ENCODE results near the gene PPP1R3A. TPM values are rescaled to one million over a fixed set of nuclear protein-coding genes. Genes with fewer than 3 reads are reported as not detected.

Gene PPP1R3A
- total RNA-seq (2022) (not detected in 2 replicates), Bru-seq, nascent RNA (not detected), BruChase-seq, experiment 1, labeled RNA remaining after a 6-hour chase (not detected), BruChase-seq, experiment 2, labeled RNA remaining after a 2-hour chase (not detected)
- long read RNA-seq = 0 reads

GRCh38 chr7:113918946-113919345 is at the start of gene PPP1R3A:
Gene PPP1R3A (minus strand): TSS chr7:113919009. CDS start chr7:113918996, 13 bp downstream.
- BruUV-seq (replicated peaks) = no TSS peak
- CTCF ChIA-PET = no interaction called here
- Mint-ChIP-seq H3K27ac (ENCODE audit: unreplicated experiment) (no peak within 1 kb of the TSS), H3K4me1 (ENCODE audit: low read depth, unreplicated experiment) (no peaks in the 10 kb centered on the region), H3K9me3 (ENCODE audit: low read depth, unreplicated experiment) (no peaks in the 10 kb centered on the region), H3K36me3 (ENCODE audit: insufficient read depth, unreplicated experiment) (no peaks in the 10 kb centered on the region), H3K27me3 (ENCODE audit: unreplicated experiment) (no peaks in the 10 kb centered on the region), H3K4me3 (ENCODE audit: low read depth, unreplicated experiment) (no peak within 1 kb of the TSS)
- no peak for TF ChIP-seq CTCF (IDR thresholded peaks at IDR 0.05; ENCODE audit: unreplicated experiment)
- intact Hi-C loops (cut with micrococcal nuclease; ENCODE audit: unreplicated experiment) = no loop called here
- no peak for DNase-seq

GRCh38 chr7:113963356-113963755 is 44.5 kb upstream of the PPP1R3A start:
- no peak overlapping the region for H3K27ac Mint-ChIP-seq (ENCODE audit: unreplicated experiment)
- H3K9me3 Mint-ChIP-seq (ENCODE audit: low read depth, unreplicated experiment) = peaks cover 7% of the 10 kb centered on the region
- no peak for TF ChIP-seq CTCF (IDR thresholded peaks at IDR 0.05; ENCODE audit: unreplicated experiment)
- H3K36me3 Mint-ChIP-seq (ENCODE audit: insufficient read depth, unreplicated experiment) = no peaks in the 10 kb centered on the region
- CTCF ChIA-PET = no interaction called here
- intact Hi-C loops (cut with micrococcal nuclease; ENCODE audit: unreplicated experiment) = no loop called here
- no peak for DNase-seq
- BruUV-seq (replicated peaks) = no TSS peak
- H3K4me1 Mint-ChIP-seq (ENCODE audit: low read depth, unreplicated experiment) = no peaks in the 10 kb centered on the region
- H3K4me3 Mint-ChIP-seq (ENCODE audit: low read depth, unreplicated experiment) = no peak overlapping the region
- no peaks in the 10 kb centered on the region for H3K27me3 Mint-ChIP-seq (ENCODE audit: unreplicated experiment)

GRCh38 chr7:113959910-113960309 is 41.1 kb upstream of the PPP1R3A start:
- intact Hi-C loops (cut with micrococcal nuclease; ENCODE audit: unreplicated experiment) = no loop called here
- no peak overlapping the region for H3K4me3 Mint-ChIP-seq (ENCODE audit: low read depth, unreplicated experiment)
- no peak for DNase-seq
- BruUV-seq (replicated peaks) = no TSS peak
- no peak overlapping the region for H3K27ac Mint-ChIP-seq (ENCODE audit: unreplicated experiment)
- no peaks in the 10 kb centered on the region for H3K4me1 Mint-ChIP-seq (ENCODE audit: low read depth, unreplicated experiment)
- CTCF ChIA-PET = no interaction called here
- peaks cover 7% of the 10 kb centered on the region for H3K9me3 Mint-ChIP-seq (ENCODE audit: low read depth, unreplicated experiment)
- TF ChIP-seq CTCF (IDR thresholded peaks at IDR 0.05; ENCODE audit: unreplicated experiment) = no peak
- no peaks in the 10 kb centered on the region for H3K36me3 Mint-ChIP-seq (ENCODE audit: insufficient read depth, unreplicated experiment)
- no peaks in the 10 kb centered on the region for H3K27me3 Mint-ChIP-seq (ENCODE audit: unreplicated experiment)

GRCh38 chr7:113955157-113955556 is 36.3 kb upstream of the PPP1R3A start:
- CTCF ChIA-PET = no interaction called here
- no peak for DNase-seq
- Mint-ChIP-seq H3K4me3 (ENCODE audit: low read depth, unreplicated experiment) (no peak overlapping the region), H3K9me3 (ENCODE audit: low read depth, unreplicated experiment) (peaks cover 7% of the 10 kb centered on the region), H3K27me3 (ENCODE audit: unreplicated experiment) (no peaks in the 10 kb centered on the region), H3K4me1 (ENCODE audit: low read depth, unreplicated experiment) (no peaks in the 10 kb centered on the region), H3K36me3 (ENCODE audit: insufficient read depth, unreplicated experiment) (no peaks in the 10 kb centered on the region), H3K27ac (ENCODE audit: unreplicated experiment) (no peak overlapping the region)
- no TSS peak for BruUV-seq (replicated peaks)
- intact Hi-C loops (cut with micrococcal nuclease; ENCODE audit: unreplicated experiment) = no loop called here
- no peak for TF ChIP-seq CTCF (IDR thresholded peaks at IDR 0.05; ENCODE audit: unreplicated experiment)
